HAP-1 (cell line): ENCODE data around the gene TIPARP.

Experiments
- DNase-seq, 2 experiments: peaks; one replicate each; pipeline ENCODE4 v3.0.0-alpha.2; 2016 to 2020; ENCODE audit warnings: low spot score in 2 of 2
- H3K27me3 ChIP-seq: fragments of 250-450 bp; sonication (Bioruptor Pico); 2 replicates; pipeline ENCODE4 v1.5.1; 2020; ENCODE audit warnings: low read depth, mild to moderate bottlenecking, moderate library complexity
- H3K36me3 ChIP-seq: fragments of 250-450 bp; sonication (Bioruptor Pico); replicated peaks from 2 replicates; pipeline ENCODE4 v1.5.1; 2020; ENCODE audit warnings: mild to moderate bottlenecking
- H3K4me1 ChIP-seq: fragments of 250-450 bp; sonication (Bioruptor Pico); 2 replicates; pipeline ENCODE4 v1.5.1; 2020; ENCODE audit warnings: mild to moderate bottlenecking
- H3K4me3 ChIP-seq: fragments of 250-450 bp; sonication (Bioruptor Pico); 2 replicates; pipeline ENCODE4 v1.5.1; 2020; ENCODE audit warnings: mild to moderate bottlenecking, moderate library complexity
- H3K9me3 ChIP-seq: fragments of 250-450 bp; sonication (Bioruptor Pico); 2 replicates; pipeline ENCODE4 v1.5.1; 2020; ENCODE audit warnings: mild to moderate bottlenecking, moderate library complexity
- in situ Hi-C: fragments of 300-500 bp; cut with MboI; formaldehyde crosslinking; loops from 3 replicates; pipeline ENCODE4 v1.14.3; 2020; ENCODE audit warnings: low sequenced_read_pairs, inconsistent platforms, mixed read lengths

The TIPARP gene

GRCh38 chr3:156675830-156676767, 1.7 kb downstream of the TIPARP start:
- Histone ChIP-seq H3K27me3 (no peaks in the 10 kb centered on the region), H3K36me3 (peaks cover 10% of the 10 kb centered on the region), H3K4me3 (peak overlapping the region; percentile 76), H3K9me3 (no peaks in the 10 kb centered on the region), H3K4me1 (peaks cover 37% of the 10 kb centered on the region)
- in situ Hi-C loops: loop anchor here (5.0 kb wide), 1 partner anchor 406 kb away; no protein-coding TSS in a partner anchor
- peak; percentile 80 to 89 for DNase-seq

GRCh38 chr3:156676768-156677479, 2.5 kb downstream of the TIPARP start:
- Histone ChIP-seq H3K4me1 (peaks cover 45% of the 10 kb centered on the region), H3K27me3 (no peaks in the 10 kb centered on the region), H3K36me3 (peaks cover 10% of the 10 kb centered on the region), H3K9me3 (no peaks in the 10 kb centered on the region), H3K4me3 (no peak overlapping the region)
- in situ Hi-C loops: loop anchor here (5.0 kb wide), 1 partner anchor 405 kb away; no protein-coding TSS in a partner anchor
- no peak for DNase-seq

- Histone ChIP-seq H3K36me3 (peaks cover 10% of the 10 kb centered on the region), H3K9me3 (no peaks in the 10 kb centered on the region), H3K27me3 (no peaks in the 10 kb centered on the region), H3K4me3 (no peak overlapping the region), H3K4me1 (peaks cover 51% of the 10 kb centered on the region)
- in situ Hi-C loops: loop anchor here (5.0 kb wide), 1 partner anchor 405 kb away; no protein-coding TSS in a partner anchor
- no peak for DNase-seq
These were observed 3.1 kb downstream of the TIPARP start for GRCh38 chr3:156677536-156677935.

GRCh38 chr3:156678197-156678596, 3.8 kb downstream of the TIPARP start:
- H3K36me3 ChIP-seq: peaks cover 10% of the 10 kb centered on the region
- DNase-seq: no peak
- H3K9me3 ChIP-seq: no peaks in the 10 kb centered on the region
- H3K4me1 ChIP-seq: peaks cover 55% of the 10 kb centered on the region
- no peaks in the 10 kb centered on the region for H3K27me3 ChIP-seq
- in situ Hi-C loops: loop anchor here (5.0 kb wide), 1 partner anchor 404 kb away; no protein-coding TSS in a partner anchor
- H3K4me3 ChIP-seq: no peak overlapping the region

- H3K27me3 ChIP-seq: no peaks in the 10 kb centered on the region
- in situ Hi-C loops: no loop called here
- DNase-seq: no peak
- no peaks in the 10 kb centered on the region for H3K9me3 ChIP-seq
- H3K4me3 ChIP-seq: no peak overlapping the region
- H3K4me1 ChIP-seq: peaks cover 49% of the 10 kb centered on the region
- peaks cover 10% of the 10 kb centered on the region for H3K36me3 ChIP-seq
These were observed 6.0 kb downstream of the TIPARP start for GRCh38 chr3:156680243-156680914.

DNA sequence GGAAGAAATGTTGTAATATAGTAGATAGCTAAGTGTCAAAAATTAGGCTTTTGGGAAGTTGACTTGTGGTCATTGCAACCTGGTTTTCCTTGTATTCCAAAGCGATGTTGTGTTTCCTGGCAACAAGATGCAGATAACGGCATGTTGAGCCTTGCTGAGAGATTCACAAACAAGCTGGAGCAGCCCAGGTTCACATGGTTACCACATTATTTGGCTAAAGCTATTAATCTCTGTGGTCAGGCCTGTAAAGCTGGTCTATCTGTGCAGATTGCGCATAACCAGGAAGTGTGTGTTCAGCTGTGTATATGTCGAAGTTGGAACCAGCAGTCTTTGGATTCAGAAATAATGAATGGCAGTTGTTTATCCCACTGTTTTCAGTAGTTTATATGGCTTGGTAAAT, 6.6 kb downstream of the TIPARP start:
- Histone ChIP-seq H3K9me3 (no peaks in the 10 kb centered on the region), H3K4me1 (peaks cover 53% of the 10 kb centered on the region), H3K4me3 (no peak overlapping the region), H3K27me3 (no peaks in the 10 kb centered on the region), H3K36me3 (peaks cover 10% of the 10 kb centered on the region)
- in situ Hi-C loops: no loop called here
- peak; percentile 63 to 68 for DNase-seq

GRCh38 chr3:156682501-156682900, 8.1 kb downstream of the TIPARP start:
- peaks cover 54% of the 10 kb centered on the region for H3K4me1 ChIP-seq
- DNase-seq: no peak
- H3K27me3 ChIP-seq: no peaks in the 10 kb centered on the region
- in situ Hi-C loops: no loop called here
- no peak overlapping the region for H3K4me3 ChIP-seq
- no peaks in the 10 kb centered on the region for H3K9me3 ChIP-seq
- peaks cover 10% of the 10 kb centered on the region for H3K36me3 ChIP-seq

GRCh38 chr3:156682963-156683362, 8.6 kb downstream of the TIPARP start:
- no peak for DNase-seq
- Histone ChIP-seq H3K27me3 (no peaks in the 10 kb centered on the region), H3K4me1 (peaks cover 51% of the 10 kb centered on the region), H3K36me3 (peaks cover 8% of the 10 kb centered on the region), H3K9me3 (no peaks in the 10 kb centered on the region), H3K4me3 (no peak overlapping the region)
- in situ Hi-C loops: no loop called here

GRCh38 chr3:156685198-156685597, 10.8 kb downstream of the TIPARP start:
- in situ Hi-C loops: no loop called here
- peaks cover 38% of the 10 kb centered on the region for H3K4me1 ChIP-seq
- H3K27me3 ChIP-seq: no peaks in the 10 kb centered on the region
- DNase-seq: no peak
- no peaks in the 10 kb centered on the region; the same call in 1 of the 2 replicates for H3K36me3 ChIP-seq
- no peak overlapping the region for H3K4me3 ChIP-seq
- H3K9me3 ChIP-seq: no peaks in the 10 kb centered on the region

DNA sequence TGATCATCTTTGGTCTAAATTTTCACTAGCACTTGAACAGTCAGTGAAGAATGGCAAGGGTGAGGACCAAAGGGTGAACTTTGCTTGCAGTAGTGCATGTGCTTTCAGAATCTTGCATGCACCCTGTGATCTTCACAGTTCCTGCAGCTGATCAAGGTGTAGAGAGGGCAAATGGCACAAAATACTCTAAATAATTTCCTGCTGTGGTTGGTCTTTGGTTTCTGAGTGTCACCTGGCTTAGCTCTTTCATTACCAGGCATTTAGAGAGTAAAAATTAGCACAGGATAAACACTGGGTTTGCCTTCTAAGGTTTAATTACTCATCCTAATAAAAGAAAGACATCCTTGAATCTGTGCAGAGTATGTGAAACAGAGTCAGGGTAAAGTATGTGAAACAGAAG, 11.4 kb downstream of the TIPARP start:
- in situ Hi-C loops: no loop called here
- Histone ChIP-seq H3K9me3 (no peaks in the 10 kb centered on the region), H3K36me3 (no peaks in the 10 kb centered on the region; the same call in 1 of the 2 replicates), H3K4me1 (peaks cover 33% of the 10 kb centered on the region), H3K27me3 (no peaks in the 10 kb centered on the region), H3K4me3 (no peak overlapping the region)
- no peak for DNase-seq

- in situ Hi-C loops: no loop called here
- no peak for DNase-seq
- Histone ChIP-seq H3K4me1 (peaks cover 30% of the 10 kb centered on the region), H3K36me3 (no peaks in the 10 kb centered on the region), H3K27me3 (no peaks in the 10 kb centered on the region), H3K4me3 (no peak overlapping the region), H3K9me3 (no peaks in the 10 kb centered on the region)
These were observed 12.6 kb downstream of the TIPARP start for GRCh38 chr3:156687023-156687422.

DNA sequence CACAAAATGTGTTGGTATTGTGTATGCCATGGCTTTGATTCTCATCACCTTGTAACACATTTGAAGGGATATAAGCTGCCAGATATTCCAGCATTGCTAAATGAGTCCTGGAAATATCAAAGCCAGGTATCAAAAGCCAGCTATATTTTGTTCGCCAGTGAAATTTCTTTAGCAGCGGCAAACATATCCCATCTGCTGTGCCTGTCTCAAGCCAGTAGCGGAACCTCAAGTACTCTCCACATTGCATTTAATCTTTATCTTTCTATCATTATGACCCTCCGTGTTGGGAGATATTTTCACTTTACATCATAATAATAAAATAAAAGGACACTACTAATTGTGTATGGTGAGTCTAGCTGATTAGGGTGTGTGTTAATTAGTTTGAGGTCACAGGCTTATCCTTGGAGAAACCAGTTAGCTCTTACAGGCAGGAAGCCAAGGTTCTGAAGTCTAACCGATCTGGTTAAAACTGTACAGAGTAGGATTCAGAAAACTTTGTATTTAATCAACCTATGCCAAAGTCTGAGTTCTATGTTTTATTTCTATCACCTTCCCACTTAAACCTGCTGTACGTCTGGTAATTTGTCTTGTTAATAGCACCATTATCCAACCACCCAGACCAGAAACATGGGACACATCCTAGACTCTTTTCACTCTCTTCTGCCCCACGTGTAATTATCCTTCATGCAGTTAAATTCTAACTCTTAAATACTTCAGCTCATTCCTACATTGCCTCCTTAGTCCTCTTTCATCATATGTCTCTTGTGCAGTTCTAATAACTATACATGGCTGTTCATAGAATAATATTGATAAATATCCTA, 14.5 kb downstream of the TIPARP start:
- no peak for DNase-seq
- in situ Hi-C loops: no loop called here
- Histone ChIP-seq H3K4me1 (peaks cover 28% of the 10 kb centered on the region), H3K9me3 (no peaks in the 10 kb centered on the region), H3K27me3 (no peaks in the 10 kb centered on the region), H3K36me3 (no peaks in the 10 kb centered on the region), H3K4me3 (no peak overlapping the region)

DNA sequence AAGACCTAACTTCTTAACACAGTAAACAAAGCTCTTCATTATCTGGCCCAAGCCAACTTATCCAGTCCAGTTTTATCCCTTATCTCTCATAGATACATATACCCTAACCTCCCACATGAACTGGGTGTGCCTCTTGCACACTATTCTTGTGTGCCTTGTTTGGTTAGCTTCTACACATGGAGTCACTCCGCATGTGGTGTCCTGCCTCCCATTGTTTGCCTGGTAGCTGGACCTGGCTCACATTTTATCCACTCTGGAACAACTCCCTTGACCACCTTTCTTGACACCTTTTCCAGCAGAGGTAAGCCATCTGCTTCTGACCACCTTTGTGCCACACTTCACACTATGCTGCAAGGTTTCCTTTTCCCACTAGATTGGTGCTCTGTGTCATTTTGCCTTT, 15.2 kb downstream of the TIPARP start:
- in situ Hi-C loops: no loop called here
- Histone ChIP-seq H3K36me3 (no peaks in the 10 kb centered on the region; the same call in 1 of the 2 replicates), H3K4me3 (no peak overlapping the region)

More for the DNA sequence above, 15.2 kb downstream of the TIPARP start:
- Histone ChIP-seq H3K27me3 (no peaks in the 10 kb centered on the region), H3K4me1 (peaks cover 34% of the 10 kb centered on the region), H3K9me3 (no peaks in the 10 kb centered on the region)
- DNase-seq: no peak
